Endothelial cell (in vitro differentiated cells): ENCODE data around the gene ZNF627. TPM values are rescaled to one million over a fixed set of nuclear protein-coding genes. Genes with fewer than 3 reads are reported as not detected.

Source experiments
- DNase-seq: peaks from one replicate; pipeline ENCODE4 v3.0.0; 2021; ENCODE audit warnings: low spot score
- H3K27ac Mint-ChIP-seq: one replicate; pipeline ENCODE4 v1.8.0; 2021; ENCODE audit warnings: mixed read lengths, inconsistent platforms; ENCODE audit not compliant: unreplicated experiment
- H3K27me3 Mint-ChIP-seq: one replicate; pipeline ENCODE4 v1.8.0; 2021; ENCODE audit warnings: mild to moderate bottlenecking, moderate library complexity, mixed read lengths, inconsistent platforms; ENCODE audit not compliant: unreplicated experiment
- H3K36me3 Mint-ChIP-seq: one replicate; pipeline ENCODE4 v1.8.0; 2021; ENCODE audit warnings: mild to moderate bottlenecking, low read depth, mixed read lengths, inconsistent platforms; ENCODE audit not compliant: unreplicated experiment
- H3K4me1 Mint-ChIP-seq: one replicate; pipeline ENCODE4 v1.8.0; 2021; ENCODE audit warnings: mild to moderate bottlenecking, mixed read lengths, inconsistent platforms; ENCODE audit not compliant: unreplicated experiment
- H3K4me3 Mint-ChIP-seq: one replicate; pipeline ENCODE4 v1.8.0; 2021; ENCODE audit warnings: mild to moderate bottlenecking, mixed read lengths, inconsistent platforms; ENCODE audit not compliant: unreplicated experiment
- H3K9me3 Mint-ChIP-seq: one replicate; pipeline ENCODE4 v1.8.0; 2021; ENCODE audit warnings: mixed read lengths, inconsistent platforms; ENCODE audit not compliant: unreplicated experiment
- total RNA-seq: library from RNA; stranded (reverse); fragmentation: NEBNext Ultra II Directional; extraction: Animal tissue kit (Norgen Biotek cat#: 25700); gene quantifications from one replicate; pipeline ENCODE4 v1.2.1, GENCODE V29; 2021; ENCODE audit not compliant: unreplicated experiment
- TF ChIP-seq, protein P1 (sequence below): fragments of 200-600 bp; sonication (generic); IDR thresholded peaks from one replicate; pipeline ENCODE4 v1.5.0; 2021; ENCODE audit warnings: antibody characterized with exemption; ENCODE audit not compliant: unreplicated experiment

ZNF627 gene
- total RNA-seq, 1 donor from 2014 or later: 21.9 TPM

DNA sequence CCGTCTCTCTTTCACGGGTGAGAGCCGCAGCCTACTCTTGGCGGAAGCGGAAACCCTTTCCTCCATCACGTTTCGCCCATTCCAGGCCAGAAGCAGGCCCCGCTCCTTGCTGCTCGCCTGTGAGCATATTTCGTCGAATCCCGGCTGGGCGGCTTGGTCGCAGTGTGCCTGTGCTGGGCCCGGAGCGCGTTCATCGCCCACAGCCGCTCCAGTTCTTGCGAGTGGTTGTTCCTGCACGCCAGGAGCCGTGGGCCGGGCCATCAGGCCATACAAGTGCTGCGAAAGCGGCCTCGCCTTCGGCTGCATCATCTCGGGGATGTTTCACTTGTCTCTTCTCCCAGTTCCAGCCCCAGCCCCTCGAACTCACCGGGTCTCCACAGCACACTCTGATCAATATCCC, 65.0 kb downstream of the ZNF627 start:
- TF ChIP-seq, protein P1, sequence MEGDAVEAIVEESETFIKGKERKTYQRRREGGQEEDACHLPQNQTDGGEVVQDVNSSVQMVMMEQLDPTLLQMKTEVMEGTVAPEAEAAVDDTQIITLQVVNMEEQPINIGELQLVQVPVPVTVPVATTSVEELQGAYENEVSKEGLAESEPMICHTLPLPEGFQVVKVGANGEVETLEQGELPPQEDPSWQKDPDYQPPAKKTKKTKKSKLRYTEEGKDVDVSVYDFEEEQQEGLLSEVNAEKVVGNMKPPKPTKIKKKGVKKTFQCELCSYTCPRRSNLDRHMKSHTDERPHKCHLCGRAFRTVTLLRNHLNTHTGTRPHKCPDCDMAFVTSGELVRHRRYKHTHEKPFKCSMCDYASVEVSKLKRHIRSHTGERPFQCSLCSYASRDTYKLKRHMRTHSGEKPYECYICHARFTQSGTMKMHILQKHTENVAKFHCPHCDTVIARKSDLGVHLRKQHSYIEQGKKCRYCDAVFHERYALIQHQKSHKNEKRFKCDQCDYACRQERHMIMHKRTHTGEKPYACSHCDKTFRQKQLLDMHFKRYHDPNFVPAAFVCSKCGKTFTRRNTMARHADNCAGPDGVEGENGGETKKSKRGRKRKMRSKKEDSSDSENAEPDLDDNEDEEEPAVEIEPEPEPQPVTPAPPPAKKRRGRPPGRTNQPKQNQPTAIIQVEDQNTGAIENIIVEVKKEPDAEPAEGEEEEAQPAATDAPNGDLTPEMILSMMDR: no peak
- no peak overlapping the region for H3K4me3 Mint-ChIP-seq
- no peaks in the 10 kb centered on the region for H3K4me1 Mint-ChIP-seq
- no peak for DNase-seq
- peaks cover 25% of the 10 kb centered on the region for H3K36me3 Mint-ChIP-seq
- H3K9me3 Mint-ChIP-seq: no peaks in the 10 kb centered on the region
- no peak overlapping the region for H3K27ac Mint-ChIP-seq
- H3K27me3 Mint-ChIP-seq: peaks cover 4% of the 10 kb centered on the region

DNA sequence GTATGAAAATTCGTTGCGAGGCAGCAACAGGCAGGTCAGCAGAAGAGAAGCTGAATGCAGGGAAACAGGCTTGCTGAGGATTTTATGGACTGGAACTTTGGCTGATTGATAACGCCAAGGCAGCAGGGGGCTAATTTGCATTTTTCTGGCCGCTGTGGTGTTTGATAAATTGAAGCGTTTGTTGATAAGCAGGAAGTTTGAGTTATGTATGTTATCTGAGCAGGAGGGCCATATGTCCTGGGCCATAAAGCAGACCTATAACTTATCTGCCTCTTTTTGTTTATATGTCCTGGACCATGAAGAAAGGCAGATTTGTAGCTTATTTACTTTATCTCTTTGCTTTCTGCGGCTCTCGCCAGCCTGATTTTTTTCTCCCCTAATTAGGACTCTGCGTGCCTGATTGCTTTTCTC, 65.9 kb downstream of the ZNF627 start:
- TF ChIP-seq, protein P1: no peak
- Mint-ChIP-seq H3K4me3 (no peak overlapping the region), H3K27ac (no peak overlapping the region), H3K9me3 (no peaks in the 10 kb centered on the region), H3K4me1 (no peaks in the 10 kb centered on the region), H3K27me3 (peaks cover 4% of the 10 kb centered on the region), H3K36me3 (peaks cover 25% of the 10 kb centered on the region)
- no peak for DNase-seq

Other genes with a start within 250 kb of the ZNF627 start
- gene PLPPR2, start 242.1 kb upstream of the ZNF627 start, total RNA-seq: 13.7 TPM
- gene SWSAP1, start 222.8 kb upstream of the ZNF627 start, total RNA-seq: 3.3 TPM
- 18.4 TPM for gene EPOR, start 213.2 kb upstream of the ZNF627 start, total RNA-seq
- 0.69 TPM for gene RGL3, start 178.2 kb upstream of the ZNF627 start, total RNA-seq
- 0.64 TPM for gene ODAD3, start 162.4 kb upstream of the ZNF627 start, total RNA-seq
- 466 TPM for gene PRKCSH, start 161.8 kb upstream of the ZNF627 start, total RNA-seq
- 0.54 TPM for gene ELAVL3, start 116.4 kb upstream of the ZNF627 start, total RNA-seq
- 7.7 TPM for gene ZNF653, start 91.6 kb upstream of the ZNF627 start, total RNA-seq
- gene ECSIT, start 68.3 kb upstream of the ZNF627 start, total RNA-seq: 16.7 TPM
- 1.5 TPM for gene CNN1, start 58.6 kb upstream of the ZNF627 start, total RNA-seq
- gene ELOF1, start 38.3 kb upstream of the ZNF627 start, total RNA-seq: 44.0 TPM
- gene ACP5, start 19.8 kb upstream of the ZNF627 start, total RNA-seq: 0.95 TPM
- 6.7 TPM for gene ZNF823, start 141.5 kb downstream of the ZNF627 start, total RNA-seq
- gene ZNF441, start 169.5 kb downstream of the ZNF627 start, total RNA-seq: 0.05 TPM
- gene ZNF491, start 201.0 kb downstream of the ZNF627 start, total RNA-seq: not detected
- 0.44 TPM for gene ZNF440, start 216.8 kb downstream of the ZNF627 start, total RNA-seq